Prostate gland (tissue), 2 donors: ENCODE measurements around the gene PPM1B. TPM values are rescaled to one million over a fixed set of nuclear protein-coding genes. Genes with fewer than 3 reads are reported as not detected.
"Not testable (repeated sequence)": the region's sequence is repeated elsewhere in the genome, so short reads cannot be mapped to it uniquely, and the experiment has no call there.

Experiments
- DNase-seq: peaks from one replicate; pipeline ENCODE4 v3.0.0-alpha.2; 2019; ENCODE audit warnings: low spot score
- H3K27ac ChIP-seq, 2 donors: fragments of 200-600 bp; sonication (generic); 2 replicates each; pipeline ENCODE4 v1.5.1; 2017 to 2019
- H3K27me3 ChIP-seq: fragments of 200-600 bp; sonication (generic); replicated peaks from 2 replicates; pipeline ENCODE4 v1.5.1; 2019; ENCODE audit not compliant: insufficient read depth
- H3K36me3 ChIP-seq, 2 donors: fragments of 200-600 bp; sonication (generic); 1 replicate in 1 of 2; 2 replicates in 1 of 2; pipeline versions ENCODE4 v1.5.1 to v1.8.1; 2017 to 2019
- H3K4me1 ChIP-seq: fragments of 200-600 bp; sonication (generic); replicated peaks from 2 replicates; pipeline ENCODE4 v1.5.1; 2019
- H3K4me3 ChIP-seq, 2 donors: fragments of 200-600 bp; sonication (generic); 2 replicates each; pipeline ENCODE4 v1.5.1; 2017 to 2019
- H3K9me3 ChIP-seq: fragments of 200-600 bp; sonication (generic); 2 replicates; pipeline ENCODE4 v1.5.1; 2017
- POLR2A ChIP-seq: fragments of 450-650 bp; IDR thresholded peaks from one replicate; pipeline ENCODE4 v1.6.1; 2016; ENCODE audit warnings: antibody characterized with exemption, mild to moderate bottlenecking
- POLR2AphosphoS5 ChIP-seq: sonication (generic); formaldehyde crosslinking; IDR thresholded peaks from one replicate; pipeline ENCODE4 v1.6.1; 2017; ENCODE audit warnings: antibody characterized with exemption
- WGBS: methylation state at CpG from one replicate; pipeline ENCODE4 v1.1.5; 2018; 5-methylcytosine and 5-hydroxymethylcytosine counted together
- intact Hi-C: fragments of 100-400 bp; cut with DNase I; formaldehyde crosslinking; loops from one replicate; pipeline ENCODE4 v1.14.2; 2022
- total RNA-seq, 2 donors: library from RNA; depleted of rRNA; stranded (reverse); fragments of >200 nt; gene quantifications; one replicate each; pipeline ENCODE4 v1.1.0, GENCODE V29; 2016
- TF ChIP-seq, protein P1 (sequence below), 4 experiments: fragments of 200-600 bp in 2 of 4; fragments of 450-650 bp in 2 of 4; sonication (generic) in 2 of 4; IDR thresholded peaks; 1 replicate in 3 of 4; 2 replicates in 1 of 4; pipeline ENCODE4 v1.5.1; 2016 to 2019; ENCODE audit warnings: antibody characterized with exemption in 4 of 4, mild to moderate bottlenecking in 2 of 4, moderate library complexity in 2 of 4

PPM1B gene
- total RNA-seq, 2 donors from 2014 or later, result 59.9 to 65.4 TPM

DNA sequence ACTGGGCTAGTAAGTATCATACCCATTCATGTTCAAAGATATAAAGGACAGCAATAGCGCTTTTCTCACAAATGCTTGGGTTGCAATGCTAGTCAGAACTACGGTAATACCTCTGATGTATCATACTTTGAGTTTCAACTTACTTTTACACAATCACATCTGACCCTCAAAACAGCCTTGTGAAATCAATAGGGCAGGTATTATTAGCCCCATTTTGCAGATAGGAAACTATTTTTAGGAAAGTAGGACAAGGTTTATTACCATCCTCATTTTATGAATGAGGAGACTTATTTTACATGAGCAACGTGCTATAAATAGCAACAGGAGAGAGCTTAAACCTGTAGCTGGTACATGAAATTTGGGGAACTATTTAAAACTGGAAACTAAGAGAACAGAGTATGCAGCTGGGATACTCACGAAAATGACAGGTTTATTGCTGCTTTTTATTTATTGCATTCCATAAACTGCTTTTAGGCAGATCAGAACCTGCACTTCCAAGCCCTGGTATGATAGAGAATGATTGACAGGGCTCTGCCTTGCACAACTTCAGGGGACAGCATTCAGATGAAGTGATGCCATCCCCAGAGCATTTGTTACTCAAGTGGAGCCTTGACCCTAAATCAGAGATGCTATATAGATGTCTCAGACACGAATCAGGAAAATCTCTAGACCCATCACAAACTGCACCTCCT is 42.4 kb upstream of the PPM1B start:
- WGBS, result 28% methylated on average over 5 of the region's 5 CpGs
- Histone ChIP-seq H3K27ac (no peak overlapping the region), H3K4me1 (no peaks in the 10 kb centered on the region), H3K4me3 (no peak overlapping the region), H3K9me3 (no peaks in the 10 kb centered on the region), H3K27me3 (no peaks in the 10 kb centered on the region), H3K36me3 (no peaks in the 10 kb centered on the region)
- DNase-seq, result peak; percentile 8
- intact Hi-C loops, result no loop called here
- TF ChIP-seq, protein P1, sequence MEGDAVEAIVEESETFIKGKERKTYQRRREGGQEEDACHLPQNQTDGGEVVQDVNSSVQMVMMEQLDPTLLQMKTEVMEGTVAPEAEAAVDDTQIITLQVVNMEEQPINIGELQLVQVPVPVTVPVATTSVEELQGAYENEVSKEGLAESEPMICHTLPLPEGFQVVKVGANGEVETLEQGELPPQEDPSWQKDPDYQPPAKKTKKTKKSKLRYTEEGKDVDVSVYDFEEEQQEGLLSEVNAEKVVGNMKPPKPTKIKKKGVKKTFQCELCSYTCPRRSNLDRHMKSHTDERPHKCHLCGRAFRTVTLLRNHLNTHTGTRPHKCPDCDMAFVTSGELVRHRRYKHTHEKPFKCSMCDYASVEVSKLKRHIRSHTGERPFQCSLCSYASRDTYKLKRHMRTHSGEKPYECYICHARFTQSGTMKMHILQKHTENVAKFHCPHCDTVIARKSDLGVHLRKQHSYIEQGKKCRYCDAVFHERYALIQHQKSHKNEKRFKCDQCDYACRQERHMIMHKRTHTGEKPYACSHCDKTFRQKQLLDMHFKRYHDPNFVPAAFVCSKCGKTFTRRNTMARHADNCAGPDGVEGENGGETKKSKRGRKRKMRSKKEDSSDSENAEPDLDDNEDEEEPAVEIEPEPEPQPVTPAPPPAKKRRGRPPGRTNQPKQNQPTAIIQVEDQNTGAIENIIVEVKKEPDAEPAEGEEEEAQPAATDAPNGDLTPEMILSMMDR (IDR thresholded peaks at IDR 0.05), result no peak

DNA sequence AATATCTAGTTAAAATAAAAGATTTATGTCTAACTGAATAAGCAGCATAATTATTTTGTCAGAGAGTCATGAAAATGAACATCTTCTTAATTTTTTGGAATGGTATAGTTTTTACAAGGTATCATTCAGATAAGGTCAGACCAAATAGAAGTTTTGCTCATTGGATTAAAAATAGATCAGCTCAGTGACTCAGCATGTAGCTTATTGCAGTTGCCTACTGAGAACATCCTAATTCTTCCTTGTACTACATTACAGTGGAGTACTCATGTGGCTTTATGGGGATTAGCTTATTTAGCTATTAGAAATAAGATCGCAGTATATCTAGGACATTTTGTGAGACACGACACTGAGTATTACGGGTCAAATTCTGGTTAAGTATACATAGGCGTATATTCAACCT is 38.2 kb upstream of the PPM1B start:
- 74% methylated on average over 4 of the region's 4 CpGs for WGBS
- Histone ChIP-seq H3K27ac (no peak overlapping the region), H3K4me1 (no peaks in the 10 kb centered on the region), H3K4me3 (no peak overlapping the region), H3K27me3 (no peaks in the 10 kb centered on the region), H3K9me3 (no peaks in the 10 kb centered on the region), H3K36me3 (no peaks in the 10 kb centered on the region)
- intact Hi-C loops, result no loop called here
- DNase-seq, result no peak
- TF ChIP-seq, protein P1 (IDR thresholded peaks at IDR 0.05), result no peak
- TF ChIP-seq POLR2A (no peak), POLR2AphosphoS5 (no peak)

GRCh38 chr2:44131177-44131576 is 37.5 kb upstream of the PPM1B start:
- TF ChIP-seq POLR2A (no peak), POLR2AphosphoS5 (no peak)
- TF ChIP-seq, protein P1 (IDR thresholded peaks at IDR 0.05), result no peak
- intact Hi-C loops, result no loop called here
- H3K27ac ChIP-seq, result no peak overlapping the region

GRCh38 chr2:44133602-44134001 is 35.1 kb upstream of the PPM1B start:
- H3K27me3 ChIP-seq, intact Hi-C loops, H3K9me3 ChIP-seq, DNase-seq, H3K4me3 ChIP-seq, H3K4me1 ChIP-seq, H3K27ac ChIP-seq, H3K36me3 ChIP-seq: not testable (repeated sequence)
- 96% methylated on average over 3 of the region's 3 CpGs for WGBS

More at GRCh38 chr2:44131177-44131576, 37.5 kb upstream of the PPM1B start:
- no peak for DNase-seq
- H3K4me1 ChIP-seq, result no peaks in the 10 kb centered on the region
- no peaks in the 10 kb centered on the region for H3K27me3 ChIP-seq
- no peaks in the 10 kb centered on the region for H3K9me3 ChIP-seq
- no peak overlapping the region for H3K4me3 ChIP-seq
- no peaks in the 10 kb centered on the region for H3K36me3 ChIP-seq

GRCh38 chr2:44134848-44135247 is 33.8 kb upstream of the PPM1B start:
- WGBS, result 97% methylated on average over 1 of the region's 1 CpG
- Histone ChIP-seq H3K4me1 (no peaks in the 10 kb centered on the region), H3K36me3 (no peaks in the 10 kb centered on the region), H3K27me3 (no peaks in the 10 kb centered on the region), H3K27ac (no peak overlapping the region), H3K4me3 (no peak overlapping the region), H3K9me3 (no peaks in the 10 kb centered on the region)
- no peak for DNase-seq
- TF ChIP-seq, protein P1 (IDR thresholded peaks at IDR 0.05), result no peak
- TF ChIP-seq POLR2AphosphoS5, result no peak
- TF ChIP-seq POLR2A, result no peak
- intact Hi-C loops, result loop anchor here (5.0 kb wide), 1 partner anchor 48 kb away; no protein-coding TSS in a partner anchor
